Dermis microvascular lymphatic vessel endothelial cell (primary cell): Measurements from ENCODE around the gene METTL1. TPM values are rescaled to one million over a fixed set of nuclear protein-coding genes. Genes with fewer than 3 reads are reported as not detected.

Experiments
- DNase-seq, 2 donors: peaks; one replicate each; pipeline versions ENCODE4 v3.0.0 to v3.0.0-alpha.2; 2010; ENCODE audit warnings: low read depth in 2 of 2
- total RNA-seq: library from RNA; depleted of rRNA; stranded (reverse); fragments of >200 nt; gene quantifications from 2 replicates; pipeline ENCODE4 v1.2.1, GENCODE V29; 2014

Gene METTL1
- total RNA-seq, 1 donor from 2014 or later, result 2.4 TPM

- DNase-seq, result no peak
These were observed 17.3 kb downstream of the METTL1 start, which contains the start of gene MARCHF9 for GRCh38 chr12:57754411-57755193. MARCHF9 (plus strand) TSS chr12:57755103; CDS start chr12:57755529, 426 bp downstream.

- no peak for DNase-seq
These were observed 18.1 kb downstream of the METTL1 start for GRCh38 chr12:57753756-57754337.

GRCh38 chr12:57752668-57753000 lies 19.3 kb downstream of the METTL1 start:
- DNase-seq, result no peak

- peak; percentile 99 to 100 for DNase-seq
These were observed 19.9 kb downstream of the METTL1 start, which contains the start of gene CDK4 for GRCh38 chr12:57751788-57752667. CDK4 (minus strand) TSS chr12:57752310; CDS start chr12:57751717, 593 bp downstream.

- no peak for DNase-seq
These were observed 20.5 kb downstream of the METTL1 start for GRCh38 chr12:57751432-57751787.

GRCh38 chr12:57750561-57751431 lies 21.1 kb downstream of the METTL1 start:
- no peak for DNase-seq

GRCh38 chr12:57749061-57749460 lies 22.8 kb downstream of the METTL1 start:
- DNase-seq, result no peak

GRCh38 chr12:57746025-57746424 lies 25.9 kb downstream of the METTL1 start:
- DNase-seq, result no peak

GRCh38 chr12:57745485-57745881 lies 26.4 kb downstream of the METTL1 start:
- no peak for DNase-seq

- peak; percentile 98 to 99 for DNase-seq
These were observed 27.0 kb downstream of the METTL1 start, which contains the start of gene TSPAN31 for GRCh38 chr12:57744777-57745484. TSPAN31 (plus strand) TSS chr12:57745039; CDS start chr12:57745155, 116 bp downstream.

- DNase-seq, result peak in 1 of 2 donors; percentile 65
These were observed 27.6 kb downstream of the METTL1 start for GRCh38 chr12:57744194-57744776.

GRCh38 chr12:57743769-57744168 lies 28.1 kb downstream of the METTL1 start:
- no peak for DNase-seq

GRCh38 chr12:57741844-57742738 lies 29.8 kb downstream of the METTL1 start:
- DNase-seq, result no peak

GRCh38 chr12:57741413-57741789 lies 30.5 kb downstream of the METTL1 start:
- DNase-seq, result no peak

- DNase-seq, result peak in 1 of 2 donors; percentile 38
These were observed 31.1 kb downstream of the METTL1 start for GRCh38 chr12:57740656-57741412.

- DNase-seq, result no peak
These were observed 31.9 kb downstream of the METTL1 start for GRCh38 chr12:57739914-57740538.

GRCh38 chr12:57739387-57739786 lies 32.5 kb downstream of the METTL1 start:
- no peak for DNase-seq
